K562 (cell line): ENCODE data around the gene FGD6. TPM values are rescaled to one million over a fixed set of nuclear protein-coding genes. Genes with fewer than 3 reads are reported as not detected.

Experiments used
- CXXC5 ChIP-seq: fragments of 250-450 bp; sonication (Bioruptor Pico); IDR thresholded peaks from 2 replicates; pipeline ENCODE4 v1.8.0; 2022; ENCODE audit warnings: inconsistent platforms, mild to moderate bottlenecking, moderate library complexity
- ID3 ChIP-seq, 2 experiments: fragments of 250-450 bp in 1 of 2; fragments of 450-650 bp in 1 of 2; sonication (Bioruptor Pico) in 1 of 2; IDR thresholded peaks; 2 replicates each; pipeline versions ENCODE4 v1.6.1 to v1.8.0; 2016 to 2021; ENCODE audit warnings: mild to moderate bottlenecking in 2 of 2, moderate library complexity in 2 of 2, missing compliant biosample characterization in 1 of 2, missing genetic modification characterization in 1 of 2
- JUND ChIP-seq, 2 experiments: IDR thresholded peaks; 2 replicates in 1 of 2; 3 replicates in 1 of 2; pipeline ENCODE4 v1.6.1; 2011; ENCODE audit warnings: borderline replicate concordance in 2 of 2, low read depth in 2 of 2, low read length in 2 of 2, improper control_type of control experiment in 1 of 2, missing biosample characterization in 1 of 2, missing genetic modification characterization in 1 of 2, missing genetic modification reagents in 1 of 2
- NR2C2 ChIP-seq, 2 experiments: fragments of 200-800 bp in 1 of 2; sonication (Bioruptor generic) in 1 of 2; sonication (generic) in 1 of 2; formaldehyde crosslinking in 1 of 2; IDR thresholded peaks; 2 replicates each; pipeline versions ENCODE4 v1.6.1 to v1.8.0; 2016 to 2022; ENCODE audit warnings: mild to moderate bottlenecking in 1 of 2, missing compliant biosample characterization in 1 of 2, missing genetic modification characterization in 1 of 2, missing genetic modification reagents in 1 of 2
- SOX6 ChIP-seq: fragments of 450-650 bp; IDR thresholded peaks from 2 replicates; pipeline ENCODE4 v1.6.1; 2014; ENCODE audit warnings: mild to moderate bottlenecking
- SRSF9 ChIP-seq: fragments of 200-400 bp; formaldehyde crosslinking; IDR thresholded peaks from 2 replicates; pipeline ENCODE4 v1.6.1; 2017; ENCODE audit warnings: low read depth, low read length, borderline replicate concordance
- polyA plus RNA-seq, 8 experiments: library from polyadenylated mRNA; depleted of rRNA in 4 of 8; stranded (reverse) in 5 of 8; unstranded in 3 of 8; fragments of >200 nt; fragmentation: Nextera tagmentation in 2 of 8; fragmentation: Illumina TruSeq in 1 of 8; extraction: Ambion mirVana in 2 of 8; extraction: Trizol in 1 of 8; gene quantifications; 2 replicates each; pipeline versions ENCODE4 v1.2.1 to v1.2.3, GENCODE V29; 2011 to 2014; ENCODE audit warnings: inconsistent platforms in 1 of 8, missing spikeins in 1 of 8
- total RNA-seq, 7 experiments: library from RNA; depleted of rRNA in 6 of 7; stranded (reverse); fragments of >200 nt in 6 of 7; fragmentation: Illumina TruSeq in 2 of 7; extraction: Trizol in 2 of 7; gene quantifications; 2 replicates each; pipeline versions ENCODE4 v1.2.1 to v1.2.3, GENCODE V29; 2011 to 2021; ENCODE audit warnings: low replicate concordance in 1 of 7
- TF ChIP-seq, protein P1 (sequence below): fragments of 450-650 bp; IDR thresholded peaks from 2 replicates; pipeline ENCODE4 v1.6.1; 2017; ENCODE audit warnings: antibody characterized with exemption, mild to moderate bottlenecking
- TF ChIP-seq, protein P2 (sequence below): sonication (generic); formaldehyde crosslinking; IDR thresholded peaks from 2 replicates; pipeline ENCODE4 v1.8.1; 2023; ENCODE audit warnings: missing genetic modification reagents, mild to moderate bottlenecking, borderline replicate concordance
- TF ChIP-seq, protein P3 (sequence below), 2 experiments: IDR thresholded peaks in 1 of 2; conservative IDR thresholded peaks in 1 of 2; 2 replicates each; pipeline ENCODE4 v1.6.1; 2016; ENCODE audit warnings: low read depth in 2 of 2, mild to moderate bottlenecking in 1 of 2, missing compliant biosample characterization in 1 of 2, missing genetic modification characterization in 1 of 2, moderate library complexity in 1 of 2

FGD6 gene
- total and polyA plus RNA-seq, 9 of the 15 experiments (the other 6 are each of a cell fraction or from before 2014, with no cell fraction given) = 1.5 to 11.1 (median 5.8) TPM

- TF ChIP-seq, protein P1, sequence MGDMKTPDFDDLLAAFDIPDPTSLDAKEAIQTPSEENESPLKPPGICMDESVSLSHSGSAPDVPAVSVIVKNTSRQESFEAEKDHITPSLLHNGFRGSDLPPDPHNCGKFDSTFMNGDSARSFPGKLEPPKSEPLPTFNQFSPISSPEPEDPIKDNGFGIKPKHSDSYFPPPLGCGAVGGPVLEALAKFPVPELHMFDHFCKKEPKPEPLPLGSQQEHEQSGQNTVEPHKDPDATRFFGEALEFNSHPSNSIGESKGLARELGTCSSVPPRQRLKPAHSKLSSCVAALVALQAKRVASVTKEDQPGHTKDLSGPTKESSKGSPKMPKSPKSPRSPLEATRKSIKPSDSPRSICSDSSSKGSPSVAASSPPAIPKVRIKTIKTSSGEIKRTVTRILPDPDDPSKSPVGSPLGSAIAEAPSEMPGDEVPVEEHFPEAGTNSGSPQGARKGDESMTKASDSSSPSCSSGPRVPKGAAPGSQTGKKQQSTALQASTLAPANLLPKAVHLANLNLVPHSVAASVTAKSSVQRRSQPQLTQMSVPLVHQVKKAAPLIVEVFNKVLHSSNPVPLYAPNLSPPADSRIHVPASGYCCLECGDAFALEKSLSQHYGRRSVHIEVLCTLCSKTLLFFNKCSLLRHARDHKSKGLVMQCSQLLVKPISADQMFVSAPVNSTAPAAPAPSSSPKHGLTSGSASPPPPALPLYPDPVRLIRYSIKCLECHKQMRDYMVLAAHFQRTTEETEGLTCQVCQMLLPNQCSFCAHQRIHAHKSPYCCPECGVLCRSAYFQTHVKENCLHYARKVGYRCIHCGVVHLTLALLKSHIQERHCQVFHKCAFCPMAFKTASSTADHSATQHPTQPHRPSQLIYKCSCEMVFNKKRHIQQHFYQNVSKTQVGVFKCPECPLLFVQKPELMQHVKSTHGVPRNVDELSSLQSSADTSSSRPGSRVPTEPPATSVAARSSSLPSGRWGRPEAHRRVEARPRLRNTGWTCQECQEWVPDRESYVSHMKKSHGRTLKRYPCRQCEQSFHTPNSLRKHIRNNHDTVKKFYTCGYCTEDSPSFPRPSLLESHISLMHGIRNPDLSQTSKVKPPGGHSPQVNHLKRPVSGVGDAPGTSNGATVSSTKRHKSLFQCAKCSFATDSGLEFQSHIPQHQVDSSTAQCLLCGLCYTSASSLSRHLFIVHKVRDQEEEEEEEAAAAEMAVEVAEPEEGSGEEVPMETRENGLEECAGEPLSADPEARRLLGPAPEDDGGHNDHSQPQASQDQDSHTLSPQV = no peak
- TF ChIP-seq JUND (IDR thresholded peaks at IDR 0.05; ENCODE audit: borderline replicate concordance, low read depth, low read length) = peak; percentile 20; the same call in 1 of the 2 replicates
- 0 out of 3 replicates have a peak, but pooled peaks have one; percentile 43 for TF ChIP-seq JUND (tag; IDR thresholded peaks at IDR 0.05; ENCODE audit: borderline replicate concordance, low read depth, low read length)
- TF ChIP-seq, protein P2, sequence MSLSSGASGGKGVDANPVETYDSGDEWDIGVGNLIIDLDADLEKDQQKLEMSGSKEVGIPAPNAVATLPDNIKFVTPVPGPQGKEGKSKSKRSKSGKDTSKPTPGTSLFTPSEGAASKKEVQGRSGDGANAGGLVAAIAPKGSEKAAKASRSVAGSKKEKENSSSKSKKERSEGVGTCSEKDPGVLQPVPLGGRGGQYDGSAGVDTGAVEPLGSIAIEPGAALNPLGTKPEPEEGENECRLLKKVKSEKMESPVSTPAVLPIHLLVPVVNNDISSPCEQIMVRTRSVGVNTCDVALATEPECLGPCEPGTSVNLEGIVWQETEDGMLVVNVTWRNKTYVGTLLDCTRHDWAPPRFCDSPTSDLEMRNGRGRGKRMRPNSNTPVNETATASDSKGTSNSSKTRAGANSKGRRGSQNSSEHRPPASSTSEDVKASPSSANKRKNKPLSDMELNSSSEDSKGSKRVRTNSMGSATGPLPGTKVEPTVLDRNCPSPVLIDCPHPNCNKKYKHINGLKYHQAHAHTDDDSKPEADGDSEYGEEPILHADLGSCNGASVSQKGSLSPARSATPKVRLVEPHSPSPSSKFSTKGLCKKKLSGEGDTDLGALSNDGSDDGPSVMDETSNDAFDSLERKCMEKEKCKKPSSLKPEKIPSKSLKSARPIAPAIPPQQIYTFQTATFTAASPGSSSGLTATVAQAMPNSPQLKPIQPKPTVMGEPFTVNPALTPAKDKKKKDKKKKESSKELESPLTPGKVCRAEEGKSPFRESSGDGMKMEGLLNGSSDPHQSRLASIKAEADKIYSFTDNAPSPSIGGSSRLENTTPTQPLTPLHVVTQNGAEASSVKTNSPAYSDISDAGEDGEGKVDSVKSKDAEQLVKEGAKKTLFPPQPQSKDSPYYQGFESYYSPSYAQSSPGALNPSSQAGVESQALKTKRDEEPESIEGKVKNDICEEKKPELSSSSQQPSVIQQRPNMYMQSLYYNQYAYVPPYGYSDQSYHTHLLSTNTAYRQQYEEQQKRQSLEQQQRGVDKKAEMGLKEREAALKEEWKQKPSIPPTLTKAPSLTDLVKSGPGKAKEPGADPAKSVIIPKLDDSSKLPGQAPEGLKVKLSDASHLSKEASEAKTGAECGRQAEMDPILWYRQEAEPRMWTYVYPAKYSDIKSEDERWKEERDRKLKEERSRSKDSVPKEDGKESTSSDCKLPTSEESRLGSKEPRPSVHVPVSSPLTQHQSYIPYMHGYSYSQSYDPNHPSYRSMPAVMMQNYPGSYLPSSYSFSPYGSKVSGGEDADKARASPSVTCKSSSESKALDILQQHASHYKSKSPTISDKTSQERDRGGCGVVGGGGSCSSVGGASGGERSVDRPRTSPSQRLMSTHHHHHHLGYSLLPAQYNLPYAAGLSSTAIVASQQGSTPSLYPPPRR (CRISPR knock-in tag) = no peak
- TF ChIP-seq NR2C2 (CRISPR knock-in tag; IDR thresholded peaks at IDR 0.05) = no peak
- peak; percentile 41; the same call in 1 of the 2 replicates for TF ChIP-seq NR2C2 (tag; IDR thresholded peaks at IDR 0.05)
- TF ChIP-seq SRSF9 = no peak
- TF ChIP-seq SOX6 = 0 out of 2 replicates have a peak, but pooled peaks have one; percentile 25
- TF ChIP-seq CXXC5 = peak; percentile 36; the same call in 1 of the 2 replicates
- no peak for TF ChIP-seq ID3 (CRISPR knock-in tag; IDR thresholded peaks at IDR 0.05)
- 0 out of 2 replicates have a peak, but pooled peaks have one; percentile 28 for TF ChIP-seq ID3 (tag; IDR thresholded peaks at IDR 0.05)
- TF ChIP-seq, protein P3, sequence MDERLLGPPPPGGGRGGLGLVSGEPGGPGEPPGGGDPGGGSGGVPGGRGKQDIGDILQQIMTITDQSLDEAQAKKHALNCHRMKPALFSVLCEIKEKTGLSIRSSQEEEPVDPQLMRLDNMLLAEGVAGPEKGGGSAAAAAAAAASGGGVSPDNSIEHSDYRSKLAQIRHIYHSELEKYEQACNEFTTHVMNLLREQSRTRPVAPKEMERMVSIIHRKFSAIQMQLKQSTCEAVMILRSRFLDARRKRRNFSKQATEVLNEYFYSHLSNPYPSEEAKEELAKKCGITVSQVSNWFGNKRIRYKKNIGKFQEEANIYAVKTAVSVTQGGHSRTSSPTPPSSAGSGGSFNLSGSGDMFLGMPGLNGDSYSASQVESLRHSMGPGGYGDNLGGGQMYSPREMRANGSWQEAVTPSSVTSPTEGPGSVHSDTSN (CRISPR knock-in tag; IDR thresholded peaks at IDR 0.05; ENCODE audit: low read depth) = no peak
- TF ChIP-seq, protein P3 (tag; conservative IDR thresholded peaks at IDR 0.05; ENCODE audit: low read depth) = peak; percentile 60
Observed at GRCh38 chr12:95173392-95174251, 43.6 kb downstream of the FGD6 start (continued).
